ENCODE results near the gene ATP9A.
A peak's percentile ranks its signal among the peaks of the same experiment; 100 is the strongest.
"Not testable (repeated sequence)": the region's sequence is repeated elsewhere in the genome, so short reads cannot be mapped to it uniquely, and the experiment has no call there.

Gene ATP9A

DNA sequence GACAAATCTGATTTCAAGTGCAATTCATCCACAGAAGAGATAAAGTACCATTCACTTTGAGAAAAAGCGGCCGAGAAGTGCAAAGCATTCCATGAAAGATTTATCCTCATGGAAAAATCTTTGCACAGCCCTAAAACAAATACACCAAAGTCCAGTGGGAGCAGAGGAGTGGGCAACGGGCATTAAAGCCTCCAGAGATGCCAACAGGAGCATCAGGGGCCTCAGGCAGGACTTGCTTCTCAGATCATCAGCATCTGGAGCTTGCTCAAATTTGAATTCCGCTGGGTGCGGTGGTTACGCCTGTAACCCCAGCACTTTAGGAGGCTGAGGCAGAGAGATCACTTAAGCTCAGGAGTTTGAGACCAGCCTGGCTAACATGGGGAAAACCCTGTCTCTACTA lies 115.0 kb downstream of the ATP9A start:
- ATAC-seq (no peak), DNase-seq (no peak)
- H3K4me1 Mint-ChIP-seq: no peaks in the 10 kb centered on the region
- no peak overlapping the region for H3K27ac Mint-ChIP-seq
- H3K9me3 Mint-ChIP-seq: no peaks in the 10 kb centered on the region
- H3K27me3 Mint-ChIP-seq: no peaks in the 10 kb centered on the region
- no peak overlapping the region for H3K4me3 Mint-ChIP-seq

- Mint-ChIP-seq H3K4me1 (no peaks in the 10 kb centered on the region), H3K4me3 (no peak overlapping the region), H3K27me3 (no peaks in the 10 kb centered on the region), H3K27ac (no peak overlapping the region), H3K9me3 (no peaks in the 10 kb centered on the region)
- DNase-seq (no peak), ATAC-seq (no peak)
These were observed 116.2 kb downstream of the ATP9A start for GRCh38 chr20:51651921-51652549.

GRCh38 chr20:51650685-51651134 lies 117.5 kb downstream of the ATP9A start:
- H3K4me1 Mint-ChIP-seq: no peaks in the 10 kb centered on the region
- ATAC-seq (no peak), DNase-seq (no peak)
- H3K4me3 Mint-ChIP-seq: no peak overlapping the region
- H3K9me3 Mint-ChIP-seq: no peaks in the 10 kb centered on the region
- H3K27me3 Mint-ChIP-seq: no peaks in the 10 kb centered on the region
- no peak overlapping the region for H3K27ac Mint-ChIP-seq

- no peaks in the 10 kb centered on the region for H3K9me3 Mint-ChIP-seq
- DNase-seq (no peak), ATAC-seq (no peak)
- H3K4me3 Mint-ChIP-seq: no peak overlapping the region
- H3K27ac Mint-ChIP-seq: no peak overlapping the region
- H3K27me3 Mint-ChIP-seq: no peaks in the 10 kb centered on the region
- H3K4me1 Mint-ChIP-seq: no peaks in the 10 kb centered on the region
These were observed 119.6 kb downstream of the ATP9A start for GRCh38 chr20:51648571-51648947.

DNA sequence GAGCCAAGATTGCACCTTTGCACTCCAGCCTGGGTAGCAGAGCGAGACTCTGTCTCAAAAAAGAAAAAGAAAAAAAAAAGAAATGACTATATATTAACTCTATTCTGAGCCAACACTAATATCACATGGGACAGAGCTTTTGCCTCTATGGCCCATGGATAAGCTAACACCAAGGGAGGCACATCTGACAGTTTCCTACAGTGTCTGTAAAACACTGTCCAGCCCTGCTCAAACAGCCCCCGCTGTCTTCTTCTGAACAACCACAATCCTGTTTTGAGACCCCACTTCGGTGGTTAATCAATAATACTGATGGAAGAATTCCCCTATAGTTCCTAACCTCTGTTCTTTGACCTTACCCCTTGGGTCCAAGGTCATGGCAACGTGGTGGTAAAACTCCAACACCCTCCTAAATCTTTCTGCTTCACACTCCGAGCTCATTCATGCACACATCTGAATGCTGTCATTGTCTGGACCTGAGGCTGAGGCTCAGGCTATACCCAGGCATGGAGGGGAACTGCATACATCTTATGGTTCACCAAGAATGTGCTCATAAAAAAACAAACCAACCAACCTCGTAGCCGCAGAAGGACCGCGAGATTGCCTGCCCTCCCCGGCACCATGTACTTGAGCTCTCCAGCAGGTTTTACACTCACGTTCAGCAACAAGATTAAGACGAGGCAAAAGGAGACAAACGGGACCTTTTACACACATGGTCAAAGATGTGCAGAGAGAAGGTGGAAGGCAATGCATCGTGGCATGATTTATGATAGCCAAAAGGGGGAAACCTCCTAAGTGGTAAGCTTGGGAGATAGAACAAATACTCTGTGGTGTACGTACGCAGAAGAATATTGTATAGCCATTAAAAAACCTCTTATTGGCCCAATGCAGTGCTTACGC lies 120.3 kb downstream of the ATP9A start:
- DNase-seq (no peak), ATAC-seq (no peak)
- H3K27ac Mint-ChIP-seq: no peak overlapping the region
- H3K9me3 Mint-ChIP-seq: no peaks in the 10 kb centered on the region
- no peak overlapping the region for H3K4me3 Mint-ChIP-seq
- H3K27me3 Mint-ChIP-seq: no peaks in the 10 kb centered on the region
- H3K4me1 Mint-ChIP-seq: no peaks in the 10 kb centered on the region

- H3K9me3 Mint-ChIP-seq, H3K4me3 Mint-ChIP-seq, H3K27me3 Mint-ChIP-seq, H3K27ac Mint-ChIP-seq, DNase-seq, H3K4me1 Mint-ChIP-seq, ATAC-seq: not testable (repeated sequence)
These were observed 124.4 kb downstream of the ATP9A start for GRCh38 chr20:51643810-51644209.

GRCh38 chr20:51643390-51643789 lies 124.8 kb downstream of the ATP9A start:
- no peaks in the 10 kb centered on the region for H3K27me3 Mint-ChIP-seq
- H3K9me3 Mint-ChIP-seq: no peaks in the 10 kb centered on the region
- no peaks in the 10 kb centered on the region for H3K4me1 Mint-ChIP-seq
- H3K27ac Mint-ChIP-seq: peak overlapping the region in 1 of 2 donors; percentile 19
- ATAC-seq: no peak
- DNase-seq: no peak
- no peak overlapping the region for H3K4me3 Mint-ChIP-seq

- H3K9me3 Mint-ChIP-seq: no peaks in the 10 kb centered on the region
- peaks cover 1% of the 10 kb centered on the region for H3K27me3 Mint-ChIP-seq
- H3K4me1 Mint-ChIP-seq: no peaks in the 10 kb centered on the region
- no peak overlapping the region for H3K27ac Mint-ChIP-seq
- DNase-seq (no peak), ATAC-seq (no peak)
- H3K4me3 Mint-ChIP-seq: no peak overlapping the region
These were observed 126.3 kb downstream of the ATP9A start for GRCh38 chr20:51641866-51642265.

- Mint-ChIP-seq H3K4me1 (no peaks in the 10 kb centered on the region), H3K27ac (no peak overlapping the region), H3K4me3 (no peak overlapping the region), H3K27me3 (peaks cover 9% of the 10 kb centered on the region), H3K9me3 (no peaks in the 10 kb centered on the region)
- ATAC-seq (no peak), DNase-seq (no peak)
These were observed 127.4 kb downstream of the ATP9A start for GRCh38 chr20:51640743-51641142.

DNA sequence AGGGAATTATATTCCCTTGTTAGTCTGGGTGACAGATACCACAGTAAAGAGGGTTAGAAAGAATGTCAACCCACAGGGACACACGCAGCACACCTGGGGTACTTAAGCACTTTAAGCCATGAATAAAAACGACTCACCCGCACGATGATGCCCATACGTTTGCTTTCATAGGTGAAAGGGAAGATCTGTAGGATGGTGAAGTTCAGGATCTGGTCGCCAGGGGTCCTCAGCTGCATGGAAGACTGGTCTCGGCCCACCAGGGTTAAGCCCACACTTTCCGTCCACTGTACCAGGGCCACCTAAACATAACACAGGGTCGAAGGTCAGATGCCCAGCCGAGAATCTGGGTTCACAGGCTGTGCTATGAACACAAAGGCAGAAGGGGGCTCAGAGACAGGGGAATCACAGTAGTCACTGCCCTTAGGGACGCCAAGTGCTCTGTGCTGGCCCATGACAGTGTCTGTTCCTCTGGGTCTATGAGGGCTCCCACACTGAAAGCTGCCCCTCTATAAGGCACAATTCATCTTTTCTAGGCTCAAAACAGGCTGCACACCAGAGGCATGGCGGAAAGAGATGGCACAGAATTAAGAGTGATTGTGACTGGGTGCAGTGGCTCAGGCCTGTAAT lies 128.9 kb downstream of the ATP9A start:
- Mint-ChIP-seq H3K9me3 (no peaks in the 10 kb centered on the region), H3K27me3 (peaks cover 23% of the 10 kb centered on the region), H3K4me3 (no peak overlapping the region), H3K27ac (no peak overlapping the region), H3K4me1 (no peaks in the 10 kb centered on the region)
- peak; percentile 70 for ATAC-seq
- DNase-seq: peak; percentile 50 to 59

DNA sequence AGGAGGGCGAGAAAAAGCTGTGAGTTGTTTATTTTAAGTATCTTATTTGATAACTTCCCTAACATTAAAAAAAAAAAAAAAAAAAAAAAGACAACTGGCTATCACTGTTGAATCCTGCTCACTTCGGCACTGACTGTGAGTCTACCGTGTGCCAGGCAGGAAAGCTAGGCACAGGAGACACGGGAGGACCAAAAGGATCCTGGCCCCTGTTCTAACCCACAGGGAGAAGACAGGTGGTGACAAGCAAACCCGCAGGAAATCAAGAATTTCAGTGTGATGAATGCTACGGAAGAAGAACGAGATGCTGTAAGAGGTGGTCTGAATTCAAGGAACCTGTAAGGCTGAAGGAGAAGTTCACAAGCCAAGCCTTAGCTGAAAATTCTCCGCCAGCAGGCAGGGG lies 130.9 kb downstream of the ATP9A start:
- no peaks in the 10 kb centered on the region for H3K4me1 Mint-ChIP-seq
- no peak overlapping the region for H3K4me3 Mint-ChIP-seq
- H3K27me3 Mint-ChIP-seq: peaks cover 44% of the 10 kb centered on the region
- H3K27ac Mint-ChIP-seq: no peak overlapping the region
- no peak for DNase-seq
- ATAC-seq: no peak
- no peaks in the 10 kb centered on the region for H3K9me3 Mint-ChIP-seq

DNA sequence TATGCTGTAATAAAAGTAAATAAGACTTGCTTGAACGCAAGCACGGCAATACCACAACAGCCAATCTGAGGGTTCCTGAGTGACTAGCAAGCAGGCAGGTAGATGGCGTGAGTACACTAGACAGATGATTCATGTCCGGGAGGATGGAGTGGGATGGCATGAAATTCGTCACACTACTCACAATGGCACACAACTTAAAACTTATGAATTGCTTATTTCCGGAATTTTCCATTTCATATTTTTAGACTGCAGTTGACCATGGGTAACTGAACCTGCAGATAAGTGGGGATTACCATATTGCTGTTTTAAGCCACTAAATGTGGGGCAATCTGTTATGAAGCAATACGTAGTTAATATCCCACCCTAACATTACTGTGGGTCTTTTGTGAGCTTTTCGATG lies 132.1 kb downstream of the ATP9A start:
- Mint-ChIP-seq H3K27ac (no peak overlapping the region), H3K9me3 (no peaks in the 10 kb centered on the region), H3K4me1 (peaks cover 9% of the 10 kb centered on the region), H3K4me3 (no peak overlapping the region), H3K27me3 (peaks cover 54% of the 10 kb centered on the region)
- DNase-seq: no peak
- no peak for ATAC-seq

GRCh38 chr20:51635680-51636079 lies 132.5 kb downstream of the ATP9A start:
- peaks cover 13% of the 10 kb centered on the region for H3K4me1 Mint-ChIP-seq
- H3K9me3 Mint-ChIP-seq: no peaks in the 10 kb centered on the region
- ATAC-seq (no peak), DNase-seq (no peak)
- no peak overlapping the region for H3K4me3 Mint-ChIP-seq
- H3K27me3 Mint-ChIP-seq: peaks cover 59% of the 10 kb centered on the region
- H3K27ac Mint-ChIP-seq: no peak overlapping the region

DNA sequence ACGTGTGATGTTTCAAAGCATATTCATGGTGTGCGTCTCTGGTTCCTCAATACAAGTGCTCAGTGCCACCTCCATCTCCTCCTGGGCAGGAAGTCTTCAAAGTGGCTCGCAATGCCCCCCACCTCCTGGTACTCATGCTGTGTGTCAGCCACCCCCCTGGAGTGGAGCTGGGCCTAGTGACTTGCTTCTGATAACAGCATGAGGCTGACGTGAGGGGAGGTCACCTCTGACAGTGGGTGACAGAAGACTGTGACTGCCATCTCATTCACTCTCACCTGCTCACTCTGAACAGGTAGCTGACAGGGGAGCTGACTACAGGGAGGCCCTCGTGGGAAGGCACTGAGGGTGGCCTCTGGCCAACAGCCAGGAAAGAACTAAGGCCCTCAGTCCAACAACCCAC lies 133.3 kb downstream of the ATP9A start:
- ATAC-seq: no peak
- H3K4me3 Mint-ChIP-seq: no peak overlapping the region
- H3K4me1 Mint-ChIP-seq: peaks cover 20% of the 10 kb centered on the region
- no peaks in the 10 kb centered on the region for H3K9me3 Mint-ChIP-seq
- DNase-seq: no peak
- H3K27ac Mint-ChIP-seq: no peak overlapping the region
- H3K27me3 Mint-ChIP-seq: peaks cover 67% of the 10 kb centered on the region

GRCh38 chr20:51634257-51634656 lies 133.9 kb downstream of the ATP9A start:
- no peak overlapping the region for H3K4me3 Mint-ChIP-seq
- H3K9me3 Mint-ChIP-seq: no peaks in the 10 kb centered on the region
- H3K27me3 Mint-ChIP-seq: peaks cover 70% of the 10 kb centered on the region
- DNase-seq (no peak), ATAC-seq (no peak)
- no peak overlapping the region for H3K27ac Mint-ChIP-seq
- peaks cover 23% of the 10 kb centered on the region for H3K4me1 Mint-ChIP-seq

DNA sequence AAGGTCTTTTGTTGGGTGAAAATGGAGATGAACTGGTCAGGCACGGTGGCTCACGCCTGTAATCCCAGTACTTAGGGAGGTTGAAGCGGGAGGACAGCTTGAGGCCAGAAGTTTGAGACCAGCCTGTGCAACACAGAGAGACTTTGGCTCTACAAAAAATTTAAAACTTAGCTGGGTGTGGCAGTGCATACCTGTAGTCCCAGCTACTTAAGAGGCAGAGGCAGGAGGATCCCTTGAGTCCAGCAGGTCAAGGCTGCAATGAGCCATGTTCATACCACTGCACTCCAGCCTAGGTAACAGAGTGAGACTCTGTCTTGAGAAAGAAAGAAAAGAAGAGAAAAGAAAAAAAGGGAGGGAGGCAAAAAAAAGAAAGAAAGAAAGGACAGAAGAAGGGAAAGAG lies 134.8 kb downstream of the ATP9A start:
- Mint-ChIP-seq H3K4me3 (no peak overlapping the region), H3K4me1 (peaks cover 29% of the 10 kb centered on the region), H3K27ac (peak overlapping the region in 1 of 2 donors; percentile 38), H3K9me3 (no peaks in the 10 kb centered on the region), H3K27me3 (peaks cover 71% of the 10 kb centered on the region)
- DNase-seq: no peak
- no peak for ATAC-seq
